ENCODE measurements around the gene ASB18.
"Not testable (repeated sequence)": the region's sequence is repeated elsewhere in the genome, so short reads cannot be mapped to it uniquely, and the experiment has no call there.

Gene ASB18

DNA sequence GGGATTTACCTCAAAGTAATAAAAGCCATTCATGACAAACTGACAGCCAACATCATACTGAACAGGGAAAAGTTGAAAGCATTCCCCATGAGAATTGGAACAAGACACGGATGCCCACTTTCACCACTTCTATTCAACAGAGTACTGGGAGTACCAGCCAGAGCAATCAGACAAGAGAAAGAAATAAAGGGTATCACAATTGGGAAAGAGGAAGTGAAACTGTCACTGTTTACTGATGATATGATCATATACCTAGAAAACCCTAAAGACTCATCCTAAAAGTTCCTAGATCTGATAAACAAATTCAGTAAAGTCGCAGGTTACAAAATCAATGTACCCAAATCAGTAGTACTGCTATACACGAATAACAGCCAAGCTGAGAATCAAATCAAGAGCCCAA, 17.2 kb upstream of the ASB18 start:
- H3K79me2 ChIP-seq (ENCODE audit: low read length), result no peaks in the 10 kb centered on the region
- no peaks in the 10 kb centered on the region for H3K27me3 ChIP-seq (replicated peaks; ENCODE audit: insufficient read depth, low read length)
- no peaks in the 10 kb centered on the region for H4K20me1 ChIP-seq (ENCODE audit: insufficient read depth, low read length)
- TF ChIP-seq, protein P1, sequence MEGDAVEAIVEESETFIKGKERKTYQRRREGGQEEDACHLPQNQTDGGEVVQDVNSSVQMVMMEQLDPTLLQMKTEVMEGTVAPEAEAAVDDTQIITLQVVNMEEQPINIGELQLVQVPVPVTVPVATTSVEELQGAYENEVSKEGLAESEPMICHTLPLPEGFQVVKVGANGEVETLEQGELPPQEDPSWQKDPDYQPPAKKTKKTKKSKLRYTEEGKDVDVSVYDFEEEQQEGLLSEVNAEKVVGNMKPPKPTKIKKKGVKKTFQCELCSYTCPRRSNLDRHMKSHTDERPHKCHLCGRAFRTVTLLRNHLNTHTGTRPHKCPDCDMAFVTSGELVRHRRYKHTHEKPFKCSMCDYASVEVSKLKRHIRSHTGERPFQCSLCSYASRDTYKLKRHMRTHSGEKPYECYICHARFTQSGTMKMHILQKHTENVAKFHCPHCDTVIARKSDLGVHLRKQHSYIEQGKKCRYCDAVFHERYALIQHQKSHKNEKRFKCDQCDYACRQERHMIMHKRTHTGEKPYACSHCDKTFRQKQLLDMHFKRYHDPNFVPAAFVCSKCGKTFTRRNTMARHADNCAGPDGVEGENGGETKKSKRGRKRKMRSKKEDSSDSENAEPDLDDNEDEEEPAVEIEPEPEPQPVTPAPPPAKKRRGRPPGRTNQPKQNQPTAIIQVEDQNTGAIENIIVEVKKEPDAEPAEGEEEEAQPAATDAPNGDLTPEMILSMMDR (IDR thresholded peaks at IDR 0.05; ENCODE audit: low read length), result no peak
- no peak for TF ChIP-seq EZH2 (optimal IDR thresholded peaks at IDR 0.05; ENCODE audit: low read depth, low read length)
- no peak for TF ChIP-seq EZH2phosphoT487 (IDR thresholded peaks at IDR 0.05; ENCODE audit: low read length)
- H3K4me2 ChIP-seq (ENCODE audit: low read depth, low read length), result no peak overlapping the region
- H3K9me2 ChIP-seq (replicated peaks; ENCODE audit: insufficient read depth, low read length), result no peaks in the 10 kb centered on the region
- no peaks in the 10 kb centered on the region for H3F3A ChIP-seq (ENCODE audit: insufficient read depth, low read length)
- H3K9ac ChIP-seq (ENCODE audit: low read length), result no peak overlapping the region
- no peak overlapping the region for H3K27ac ChIP-seq (ENCODE audit: low read length)
- H3K36me3 ChIP-seq (replicated peaks; ENCODE audit: insufficient read depth, low read length), result no peaks in the 10 kb centered on the region
- no peak for DNase-seq
- no peak overlapping the region for H3K4me3 ChIP-seq (ENCODE audit: low read length)
- H2AFZ ChIP-seq (ENCODE audit: low read length), result no peak overlapping the region
- H3K9me3 ChIP-seq (replicated peaks; ENCODE audit: insufficient read depth, low read length), result no peaks in the 10 kb centered on the region
- no peaks in the 10 kb centered on the region for H3K4me1 ChIP-seq (ENCODE audit: low read length)

DNA sequence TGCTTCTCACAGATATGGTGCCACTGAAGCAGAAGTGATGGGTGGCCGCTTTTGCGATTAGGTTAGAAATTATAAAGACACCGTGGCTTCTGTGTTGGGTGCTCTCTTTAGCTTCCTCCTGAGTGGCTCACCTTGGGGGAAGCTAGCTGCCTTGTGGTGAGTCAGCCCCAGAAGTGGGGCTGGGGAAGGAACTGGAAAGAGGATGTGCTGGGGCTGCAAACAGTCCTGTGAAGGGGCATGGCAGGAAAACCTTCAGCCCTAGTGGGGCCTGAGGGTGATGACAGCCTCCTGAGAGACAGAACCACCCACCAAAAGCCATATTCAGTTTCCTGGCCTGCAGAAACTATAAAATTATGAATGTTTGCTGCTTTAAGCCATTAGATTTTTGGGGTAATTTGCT, 8.9 kb upstream of the ASB18 start:
- H3K27me3 ChIP-seq (replicated peaks; ENCODE audit: insufficient read depth, low read length), result no peaks in the 10 kb centered on the region
- H3K79me2 ChIP-seq (ENCODE audit: low read length), result no peaks in the 10 kb centered on the region
- H3K4me2 ChIP-seq (ENCODE audit: low read depth, low read length), result no peak overlapping the region
- H3K36me3 ChIP-seq (replicated peaks; ENCODE audit: insufficient read depth, low read length), result no peaks in the 10 kb centered on the region
- no peaks in the 10 kb centered on the region for H4K20me1 ChIP-seq (ENCODE audit: insufficient read depth, low read length)
- H3K9ac ChIP-seq (ENCODE audit: low read length), result no peak overlapping the region
- H3K9me3 ChIP-seq (replicated peaks; ENCODE audit: insufficient read depth, low read length), result no peaks in the 10 kb centered on the region
- no peaks in the 10 kb centered on the region for H3F3A ChIP-seq (ENCODE audit: insufficient read depth, low read length)
- no peaks in the 10 kb centered on the region for H3K9me2 ChIP-seq (replicated peaks; ENCODE audit: insufficient read depth, low read length)
- TF ChIP-seq, protein P1 (IDR thresholded peaks at IDR 0.05; ENCODE audit: low read length), result no peak
- TF ChIP-seq EZH2 (optimal IDR thresholded peaks at IDR 0.05; ENCODE audit: low read depth, low read length) (no peak), EZH2phosphoT487 (IDR thresholded peaks at IDR 0.05; ENCODE audit: low read length) (no peak)
- no peak overlapping the region for H2AFZ ChIP-seq (ENCODE audit: low read length)
- DNase-seq, result no peak
- H3K4me1 ChIP-seq (ENCODE audit: low read length), result no peaks in the 10 kb centered on the region
- H3K27ac ChIP-seq (ENCODE audit: low read length), result no peak overlapping the region
- H3K4me3 ChIP-seq (ENCODE audit: low read length), result no peak overlapping the region

DNA sequence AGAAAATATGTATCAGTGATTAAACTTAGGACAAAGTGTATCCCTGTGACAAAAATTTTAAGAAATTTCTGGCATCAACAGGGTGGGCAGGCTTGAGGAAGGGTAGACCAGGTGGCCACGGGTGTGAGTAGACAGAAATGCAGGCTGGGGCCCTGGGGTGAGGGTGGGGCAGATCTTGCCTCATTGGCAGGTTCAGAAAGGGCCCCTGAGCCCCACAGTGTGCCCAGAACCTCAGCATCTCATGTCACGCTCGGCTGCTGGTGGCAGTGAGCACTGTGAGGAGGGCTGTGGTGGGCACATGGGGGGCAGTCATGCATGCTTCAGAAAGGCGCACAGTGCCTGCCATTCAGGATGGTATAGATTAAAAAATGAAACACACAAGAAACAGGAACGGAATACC, 7.6 kb upstream of the ASB18 start:
- H3K36me3 ChIP-seq (replicated peaks; ENCODE audit: insufficient read depth, low read length), result no peaks in the 10 kb centered on the region
- no peak overlapping the region for H2AFZ ChIP-seq (ENCODE audit: low read length)
- no peaks in the 10 kb centered on the region for H4K20me1 ChIP-seq (ENCODE audit: insufficient read depth, low read length)
- no peaks in the 10 kb centered on the region for H3K4me1 ChIP-seq (ENCODE audit: low read length)
- no peak overlapping the region for H3K4me3 ChIP-seq (ENCODE audit: low read length)
- no peak overlapping the region for H3K9ac ChIP-seq (ENCODE audit: low read length)
- no peaks in the 10 kb centered on the region for H3K9me3 ChIP-seq (replicated peaks; ENCODE audit: insufficient read depth, low read length)
- no peak for DNase-seq
- no peak overlapping the region for H3K27ac ChIP-seq (ENCODE audit: low read length)
- no peak overlapping the region for H3K4me2 ChIP-seq (ENCODE audit: low read depth, low read length)
- TF ChIP-seq EZH2phosphoT487 (IDR thresholded peaks at IDR 0.05; ENCODE audit: low read length) (no peak), EZH2 (optimal IDR thresholded peaks at IDR 0.05; ENCODE audit: low read depth, low read length) (no peak)
- TF ChIP-seq, protein P1 (IDR thresholded peaks at IDR 0.05; ENCODE audit: low read length), result no peak
- H3K27me3 ChIP-seq (replicated peaks; ENCODE audit: insufficient read depth, low read length), result no peaks in the 10 kb centered on the region
- no peaks in the 10 kb centered on the region for H3F3A ChIP-seq (ENCODE audit: insufficient read depth, low read length)
- H3K79me2 ChIP-seq (ENCODE audit: low read length), result no peaks in the 10 kb centered on the region
- H3K9me2 ChIP-seq (replicated peaks; ENCODE audit: insufficient read depth, low read length), result no peaks in the 10 kb centered on the region

DNA sequence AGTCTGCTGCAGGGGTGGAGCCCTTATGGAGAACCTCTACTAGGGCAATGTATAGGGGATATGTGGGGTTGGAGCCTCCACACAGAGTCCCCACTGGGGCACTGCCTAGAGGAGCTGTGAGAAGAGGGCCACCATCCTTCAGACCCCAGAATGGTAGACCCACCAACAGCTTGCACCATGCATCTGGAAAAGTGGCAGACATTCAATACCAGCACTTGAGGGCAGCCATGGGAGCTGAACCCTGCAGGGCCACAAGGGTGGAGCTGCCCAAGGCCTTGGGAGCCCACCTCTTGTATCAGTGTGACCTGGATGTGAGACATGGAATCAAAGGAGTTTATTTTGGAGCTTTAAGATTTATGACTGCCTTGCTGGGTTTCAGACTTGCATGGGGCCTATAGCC, 5.7 kb upstream of the ASB18 start:
- not testable (repeated sequence) for H3K27ac ChIP-seq (ENCODE audit: low read length); H3K4me1 ChIP-seq (ENCODE audit: low read length); H2AFZ ChIP-seq (ENCODE audit: low read length); H4K20me1 ChIP-seq (ENCODE audit: insufficient read depth, low read length); H3K9ac ChIP-seq (ENCODE audit: low read length); H3K9me3 ChIP-seq (replicated peaks; ENCODE audit: insufficient read depth, low read length); H3K4me2 ChIP-seq (ENCODE audit: low read depth, low read length); H3K27me3 ChIP-seq (replicated peaks; ENCODE audit: insufficient read depth, low read length); DNase-seq; H3K9me2 ChIP-seq (replicated peaks; ENCODE audit: insufficient read depth, low read length); H3K79me2 ChIP-seq (ENCODE audit: low read length); H3F3A ChIP-seq (ENCODE audit: insufficient read depth, low read length); H3K36me3 ChIP-seq (replicated peaks; ENCODE audit: insufficient read depth, low read length); H3K4me3 ChIP-seq (ENCODE audit: low read length)
